BE2C (cell line): ENCODE measurements around the gene WBP11. TPM values are rescaled to one million over a fixed set of nuclear protein-coding genes. Genes with fewer than 3 reads are reported as not detected.

Experiments
- DNase-seq: peaks from one replicate; pipeline ENCODE4 v3.0.0-alpha.2; 2020
- H3K27me3 ChIP-seq: fragments of 250-450 bp; sonication (Bioruptor Pico); 2 replicates; pipeline ENCODE4 v1.5.1; 2020; ENCODE audit warnings: mild to moderate bottlenecking
- H3K36me3 ChIP-seq: fragments of 250-450 bp; sonication (Bioruptor Pico); 2 replicates; pipeline ENCODE4 v1.5.1; 2020; ENCODE audit warnings: mild to moderate bottlenecking
- H3K4me1 ChIP-seq: fragments of 250-450 bp; sonication (Bioruptor Pico); 2 replicates; pipeline ENCODE4 v1.5.1; 2020
- H3K4me3 ChIP-seq: 2 replicates; pipeline ENCODE4 v1.5.1; 2011; ENCODE audit warnings: low read depth, low read length
- H3K9me3 ChIP-seq: fragments of 250-450 bp; sonication (Bioruptor Pico); 2 replicates; pipeline ENCODE4 v1.5.1; 2020
- polyA plus RNA-seq: library from polyadenylated mRNA; unstranded; fragments of >200 nt; gene quantifications from one replicate; pipeline ENCODE4 v1.2.1, GENCODE V29; 2012; ENCODE audit warnings: low read depth, missing spikeins; ENCODE audit not compliant: insufficient read length, insufficient read depth
- TF ChIP-seq, protein P1 (sequence below): IDR thresholded peaks from 2 replicates; pipeline ENCODE4 v1.5.1; 2012; ENCODE audit warnings: mild to moderate bottlenecking, low read depth, low read length

The WBP11 gene
- polyA plus RNA-seq = 117 TPM

GRCh38 chr12:14803011-14803829 lies at the start of gene WBP11, which contains the start of gene C12orf60:
Gene WBP11, minus strand, starts transcription at chr12:14803478. Its CDS starts 2,095 bp downstream, at chr12:14801383.
Gene C12orf60, plus strand, starts transcription at chr12:14803670. Its CDS starts 19,266 bp downstream, at chr12:14822936.
- H3K9me3 ChIP-seq = no peaks in the 10 kb centered on the region
- peak within 1 kb of the TSS; percentile 96 for H3K4me3 ChIP-seq
- DNase-seq = peak; percentile 93
- TF ChIP-seq, protein P1, sequence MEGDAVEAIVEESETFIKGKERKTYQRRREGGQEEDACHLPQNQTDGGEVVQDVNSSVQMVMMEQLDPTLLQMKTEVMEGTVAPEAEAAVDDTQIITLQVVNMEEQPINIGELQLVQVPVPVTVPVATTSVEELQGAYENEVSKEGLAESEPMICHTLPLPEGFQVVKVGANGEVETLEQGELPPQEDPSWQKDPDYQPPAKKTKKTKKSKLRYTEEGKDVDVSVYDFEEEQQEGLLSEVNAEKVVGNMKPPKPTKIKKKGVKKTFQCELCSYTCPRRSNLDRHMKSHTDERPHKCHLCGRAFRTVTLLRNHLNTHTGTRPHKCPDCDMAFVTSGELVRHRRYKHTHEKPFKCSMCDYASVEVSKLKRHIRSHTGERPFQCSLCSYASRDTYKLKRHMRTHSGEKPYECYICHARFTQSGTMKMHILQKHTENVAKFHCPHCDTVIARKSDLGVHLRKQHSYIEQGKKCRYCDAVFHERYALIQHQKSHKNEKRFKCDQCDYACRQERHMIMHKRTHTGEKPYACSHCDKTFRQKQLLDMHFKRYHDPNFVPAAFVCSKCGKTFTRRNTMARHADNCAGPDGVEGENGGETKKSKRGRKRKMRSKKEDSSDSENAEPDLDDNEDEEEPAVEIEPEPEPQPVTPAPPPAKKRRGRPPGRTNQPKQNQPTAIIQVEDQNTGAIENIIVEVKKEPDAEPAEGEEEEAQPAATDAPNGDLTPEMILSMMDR = no peak
- H3K36me3 ChIP-seq = peaks cover 16% of the 10 kb centered on the region
- no peaks in the 10 kb centered on the region for H3K27me3 ChIP-seq
- H3K4me1 ChIP-seq = no peaks in the 10 kb centered on the region; the same call in 1 of the 2 replicates

GRCh38 chr12:14852880-14853279 lies 49.6 kb upstream of the WBP11 start:
- Histone ChIP-seq H3K4me3 (no peak overlapping the region), H3K4me1 (peaks cover 12% of the 10 kb centered on the region; the same call in 1 of the 2 replicates), H3K36me3 (no peaks in the 10 kb centered on the region), H3K27me3 (no peaks in the 10 kb centered on the region), H3K9me3 (no peaks in the 10 kb centered on the region; the same call in 1 of the 2 replicates)
- no peak for DNase-seq
- TF ChIP-seq, protein P1 = no peak

DNA sequence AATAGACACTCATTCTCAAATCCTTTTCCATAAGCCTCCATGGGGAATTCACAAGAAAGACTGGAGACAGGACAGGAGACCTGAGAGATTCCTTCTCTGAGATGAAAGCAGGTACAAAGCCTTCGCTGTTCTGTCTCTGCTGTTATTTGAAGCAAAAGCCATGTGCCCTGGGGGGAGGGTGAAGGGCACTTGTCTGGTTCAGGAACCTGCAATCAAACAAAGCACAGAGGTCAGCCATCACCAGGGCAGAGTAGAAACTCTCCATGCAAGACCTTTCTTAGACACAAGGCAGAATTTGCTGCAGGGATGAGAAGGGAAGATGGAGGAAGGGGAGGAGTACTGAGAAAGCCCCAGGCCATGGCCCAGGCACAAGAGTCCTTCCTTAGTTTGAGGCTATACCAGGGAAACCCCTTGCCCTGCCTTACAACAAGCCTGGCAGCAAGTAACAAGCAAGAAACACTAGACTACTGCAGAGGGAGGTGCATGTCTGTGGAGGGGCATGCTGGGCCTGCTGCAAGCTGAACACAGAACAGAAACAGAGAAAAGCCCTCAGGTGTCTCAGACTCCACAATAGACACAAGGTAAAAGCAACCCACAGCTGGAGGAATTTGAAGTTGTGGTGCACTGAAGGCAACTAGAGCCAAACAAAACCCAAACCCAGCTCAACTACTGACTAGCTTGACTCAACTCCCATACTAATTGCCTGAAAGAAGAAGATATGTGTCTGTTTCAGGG lies 47.8 kb upstream of the WBP11 start:
- Histone ChIP-seq H3K4me3 (no peak overlapping the region), H3K4me1 (peaks cover 20% of the 10 kb centered on the region), H3K9me3 (no peaks in the 10 kb centered on the region; the same call in 1 of the 2 replicates), H3K36me3 (no peaks in the 10 kb centered on the region), H3K27me3 (no peaks in the 10 kb centered on the region)
- TF ChIP-seq, protein P1 = no peak
- DNase-seq = no peak

- TF ChIP-seq, protein P1 = no peak
- Histone ChIP-seq H3K36me3 (no peaks in the 10 kb centered on the region), H3K4me1 (peaks cover 17% of the 10 kb centered on the region), H3K9me3 (no peaks in the 10 kb centered on the region), H3K4me3 (no peak overlapping the region), H3K27me3 (no peaks in the 10 kb centered on the region)
- DNase-seq = no peak
These were observed 46.4 kb upstream of the WBP11 start for GRCh38 chr12:14849661-14850060.

DNA sequence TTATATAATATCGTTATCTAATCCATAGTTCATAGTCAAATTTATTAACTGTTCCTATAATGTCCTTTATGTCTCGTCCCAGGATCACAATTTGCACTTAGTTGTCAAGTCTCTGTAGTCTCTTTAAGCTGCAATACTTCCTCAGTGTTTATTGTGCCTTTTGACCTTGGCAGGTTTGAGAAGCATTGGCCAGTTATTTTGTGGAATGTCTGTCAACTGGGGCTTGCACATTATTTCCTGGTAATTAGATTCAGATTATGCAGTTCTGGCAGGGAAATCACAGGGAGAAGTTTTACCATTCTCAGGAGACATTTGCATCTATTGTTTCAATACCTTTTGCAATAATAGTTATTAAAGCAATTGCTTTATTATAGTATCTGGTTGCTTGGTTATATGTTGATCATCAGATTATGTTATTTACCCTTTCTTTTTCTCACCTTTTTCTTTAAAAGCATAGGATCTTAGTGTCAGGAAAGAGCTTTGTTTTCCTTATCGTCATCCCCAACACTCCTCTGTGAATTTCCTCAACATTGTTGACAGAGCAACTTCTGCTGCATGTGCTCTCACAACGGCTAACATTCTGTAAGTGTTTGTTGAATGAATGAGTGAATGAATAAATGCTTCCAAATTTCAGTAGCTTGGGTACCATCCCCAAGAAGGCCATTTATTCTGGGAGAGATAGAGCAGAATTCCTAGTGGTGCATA lies 43.8 kb upstream of the WBP11 start:
- no peaks in the 10 kb centered on the region for H3K36me3 ChIP-seq
- TF ChIP-seq, protein P1 = no peak
- no peak for DNase-seq
- no peaks in the 10 kb centered on the region for H3K27me3 ChIP-seq
- no peaks in the 10 kb centered on the region for H3K9me3 ChIP-seq
- H3K4me3 ChIP-seq = no peak overlapping the region
- peaks cover 13% of the 10 kb centered on the region for H3K4me1 ChIP-seq
